ENCODE data around the gene GPC4. TPM values are rescaled to one million over a fixed set of nuclear protein-coding genes. Genes with fewer than 3 reads are reported as not detected.

Gene GPC4
- total and polyA plus RNA-seq, 9 of the 15 experiments (the other 6 are each of a cell fraction or from before 2014, with no cell fraction given), result 0.11 TPM; not detected in 8

GRCh38 chrX:133419911-133420310 is 4.6 kb upstream of the GPC4 start:
- no peaks in the 10 kb centered on the region for H3K27me3 ChIP-seq (ENCODE audit: control insufficient read depth in 2 of 2, insufficient read depth in 2 of 2, low read length in 2 of 2)
- in situ Hi-C loops (cut with MboI) (no loop called here), intact Hi-C loops (cut with micrococcal nuclease) (no loop called here)
- ATAC-seq, result no peak
- H3K9me3 ChIP-seq (replicated peaks; ENCODE audit: control insufficient read depth, insufficient read depth, low read depth, low read length), result no peaks in the 10 kb centered on the region
- DNase-seq (ENCODE audit: extremely low read depth in 1 of 4, low spot score in 3 of 4), result no peak
- no peaks in the 10 kb centered on the region for H4K20me1 ChIP-seq (replicated peaks; ENCODE audit: control insufficient read depth, insufficient read depth, low read length)
- H3K4me2 ChIP-seq (ENCODE audit: insufficient read depth, low read length), result no peak overlapping the region
- H3K27ac ChIP-seq (ENCODE audit: extremely low read depth, low read depth, low read length), result no peak overlapping the region
- no peak overlapping the region for H3K9ac ChIP-seq (ENCODE audit: insufficient read depth in 1 of 2, low read depth in 2 of 2, low read length in 2 of 2)
- POLR2A ChIA-PET, result no interaction called here
- CTCF ChIA-PET (ENCODE audit: low intra/inter-chr PET ratio), result no interaction called here
- H2AFZ ChIP-seq (ENCODE audit: low read depth, low read length), result no peak overlapping the region
- no TSS peak for BruUV-seq (replicated peaks)
- no peaks in the 10 kb centered on the region for H3K4me1 ChIP-seq (replicated peaks in 1 of 2; ENCODE audit: control insufficient read depth in 2 of 2, insufficient read depth in 2 of 2, low read length in 2 of 2)
- 0% methylated on average over 2 of the region's 2 CpGs for WGBS (ENCODE audit: insufficient coverage, low coverage, missing lambda C conversion rate)
- H3K9me1 ChIP-seq (ENCODE audit: control insufficient read depth, insufficient read depth, low read length), result no peaks in the 10 kb centered on the region
- H3K36me3 ChIP-seq (ENCODE audit: control insufficient read depth, insufficient read depth, low read length), result no peaks in the 10 kb centered on the region
- FAIRE-seq, result no peak
- TF ChIP-seq WHSC1 (IDR thresholded peaks at IDR 0.05; ENCODE audit: low read length) (no peak), ZNF551 (CRISPR knock-in tag; IDR thresholded peaks at IDR 0.05) (no peak), ZC3H8 (IDR thresholded peaks at IDR 0.05) (no peak), PPARD (CRISPR knock-in tag; IDR thresholded peaks at IDR 0.05) (no peak), KAT2B (IDR thresholded peaks at IDR 0.05; ENCODE audit: low read depth, low read length) (no peak), PREB (CRISPR knock-in tag; IDR thresholded peaks at IDR 0.05) (no peak), CBX5 (IDR thresholded peaks at IDR 0.05; ENCODE audit: borderline replicate concordance, low read depth) (no peak), ZNF239 (CRISPR knock-in tag; IDR thresholded peaks at IDR 0.05) (no peak), CSDE1 (IDR thresholded peaks at IDR 0.05) (no peak), AFF1 (IDR thresholded peaks at IDR 0.05; ENCODE audit: low read depth in 1 of 2, partially characterized antibody in 2 of 2) (no peak), FUS (optimal IDR thresholded peaks at IDR 0.05; ENCODE audit: low read depth, low read length) (no peak)
- no peak overlapping the region for H3K4me3 ChIP-seq
- no peaks in the 10 kb centered on the region for H3K79me2 ChIP-seq (ENCODE audit: control insufficient read depth, insufficient read depth, low read length)

Data from K562 (cell line).